GM19239 (cell line): ENCODE measurements around the gene SH3PXD2B.
"Not testable (repeated sequence)": the region's sequence is repeated elsewhere in the genome, so short reads cannot be mapped to it uniquely, and the experiment has no call there.

ENCODE experiments used
- DNase-seq: peaks from one replicate; pipeline ENCODE4 v3.0.0; 2011; ENCODE audit warnings: low spot score; ENCODE audit not compliant: insufficient read length
- FAIRE-seq: peaks from 2 replicates; lab custom pipeline; 2011; peaks lifted over from hg19 to GRCh38; lab: Jason Lieb, UNC

The SH3PXD2B gene

GRCh38 chr5:172407241-172407691 is 47.1 kb downstream of the SH3PXD2B start:
- no peak for FAIRE-seq
- no peak for DNase-seq

- no peak for DNase-seq
- no peak for FAIRE-seq
Observed at GRCh38 chr5:172405226-172406107, 48.9 kb downstream of the SH3PXD2B start.

GRCh38 chr5:172404746-172405145 is 49.6 kb downstream of the SH3PXD2B start:
- FAIRE-seq (no peak), DNase-seq (no peak)

GRCh38 chr5:172403817-172404216 is 50.5 kb downstream of the SH3PXD2B start:
- DNase-seq (no peak), FAIRE-seq (no peak)

- FAIRE-seq (no peak), DNase-seq (no peak)
Observed at GRCh38 chr5:172403189-172403796, 51.0 kb downstream of the SH3PXD2B start.

- no peak for FAIRE-seq
Observed at GRCh38 chr5:172402531-172403188, 51.7 kb downstream of the SH3PXD2B start.

GRCh38 chr5:172402031-172402430 is 52.3 kb downstream of the SH3PXD2B start:
- not testable (repeated sequence) for FAIRE-seq, DNase-seq

More at GRCh38 chr5:172402531-172403188, 51.7 kb downstream of the SH3PXD2B start:
- no peak for DNase-seq

- FAIRE-seq: no peak
- no peak for DNase-seq
Observed at GRCh38 chr5:172399826-172400225, 54.5 kb downstream of the SH3PXD2B start.

GRCh38 chr5:172399336-172399735 is 55.0 kb downstream of the SH3PXD2B start:
- no peak for FAIRE-seq
- no peak for DNase-seq

- not testable (repeated sequence) for DNase-seq, FAIRE-seq
Observed at GRCh38 chr5:172398645-172399044, 55.7 kb downstream of the SH3PXD2B start.

- DNase-seq, FAIRE-seq: not testable (repeated sequence)
Observed at GRCh38 chr5:172396994-172397393, 57.3 kb downstream of the SH3PXD2B start.

GRCh38 chr5:172396220-172396619 is 58.1 kb downstream of the SH3PXD2B start:
- DNase-seq: no peak
- no peak for FAIRE-seq

- FAIRE-seq (no peak), DNase-seq (no peak)
Observed at GRCh38 chr5:172395483-172395882, 58.8 kb downstream of the SH3PXD2B start.

GRCh38 chr5:172389578-172390112 is 64.7 kb downstream of the SH3PXD2B start:
- DNase-seq (no peak), FAIRE-seq (no peak)

- FAIRE-seq: no peak
- DNase-seq: no peak
Observed at GRCh38 chr5:172388246-172388733, 66.0 kb downstream of the SH3PXD2B start.

- DNase-seq (no peak), FAIRE-seq (no peak)
Observed at GRCh38 chr5:172385707-172386106, 68.6 kb downstream of the SH3PXD2B start.

GRCh38 chr5:172385010-172385563 is 69.2 kb downstream of the SH3PXD2B start:
- no peak for FAIRE-seq

GRCh38 chr5:172383191-172383802 is 71.0 kb downstream of the SH3PXD2B start:
- DNase-seq (no peak), FAIRE-seq (no peak)

More at GRCh38 chr5:172385010-172385563, 69.2 kb downstream of the SH3PXD2B start:
- DNase-seq: no peak

- DNase-seq (no peak), FAIRE-seq (no peak)
Observed at GRCh38 chr5:172380987-172381643, 73.2 kb downstream of the SH3PXD2B start.
